IPS-NIHi7 (cell line): ENCODE results near the gene LZIC.
"Not testable (repeated sequence)": the region's sequence is repeated elsewhere in the genome, so short reads cannot be mapped to it uniquely, and the experiment has no call there.

Experiments
- DNase-seq: peaks from one replicate; pipeline ENCODE4 v3.0.0; 2012; ENCODE audit warnings: mixed read lengths; ENCODE audit errors: extremely low spot score

Gene LZIC

DNA sequence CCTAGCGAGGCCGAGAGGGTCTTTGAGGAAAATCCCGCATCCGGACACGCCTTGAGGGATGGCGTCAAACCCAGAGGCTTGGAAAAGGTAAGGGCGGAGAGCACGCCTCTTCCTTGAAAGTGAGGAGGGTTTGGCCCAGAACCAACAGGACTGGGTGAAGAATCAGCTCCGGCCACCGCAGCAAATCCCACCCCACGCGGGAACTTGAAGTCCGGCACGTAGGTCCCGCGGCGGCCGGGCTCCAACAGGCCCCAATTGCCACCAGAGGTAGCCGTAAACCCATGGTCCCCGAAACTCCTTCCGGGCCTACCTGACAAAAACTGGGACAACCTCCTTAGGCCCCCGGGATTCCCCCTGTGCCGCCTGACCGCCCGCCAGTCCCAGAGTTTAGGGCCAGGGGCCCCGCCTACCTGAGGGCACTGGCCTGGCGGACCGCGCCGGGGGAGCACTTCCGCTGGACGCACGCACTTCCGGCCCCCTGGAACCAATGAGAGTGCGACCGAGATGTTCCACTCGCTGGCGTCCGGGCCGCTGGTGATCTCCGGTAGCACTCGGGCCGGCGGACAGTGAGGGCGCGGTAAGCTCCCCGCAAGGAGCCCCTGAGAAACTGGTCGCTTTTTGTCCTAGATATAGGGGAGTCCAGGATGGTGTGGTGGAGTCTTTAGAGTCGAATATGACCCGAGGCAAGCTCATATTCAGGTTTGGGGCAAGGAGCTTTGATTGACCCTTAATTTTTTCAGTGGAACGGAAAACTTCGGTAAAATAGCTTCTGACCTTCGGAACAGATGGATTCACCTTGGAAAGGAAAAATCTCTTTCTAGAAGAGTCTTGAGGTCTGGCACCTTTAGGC, at the start of gene LZIC, which contains the start of gene NMNAT1:
Gene LZIC, minus strand, starts transcription at position 453 of the 850 bp plus-strand sequence. CDS start 6,772 bp downstream, outside the sequence.
Gene NMNAT1, plus strand, starts transcription at position 537 of the 850 bp plus-strand sequence. CDS start 28,599 bp downstream, outside the sequence.
- peak; percentile 98 for DNase-seq

DNA sequence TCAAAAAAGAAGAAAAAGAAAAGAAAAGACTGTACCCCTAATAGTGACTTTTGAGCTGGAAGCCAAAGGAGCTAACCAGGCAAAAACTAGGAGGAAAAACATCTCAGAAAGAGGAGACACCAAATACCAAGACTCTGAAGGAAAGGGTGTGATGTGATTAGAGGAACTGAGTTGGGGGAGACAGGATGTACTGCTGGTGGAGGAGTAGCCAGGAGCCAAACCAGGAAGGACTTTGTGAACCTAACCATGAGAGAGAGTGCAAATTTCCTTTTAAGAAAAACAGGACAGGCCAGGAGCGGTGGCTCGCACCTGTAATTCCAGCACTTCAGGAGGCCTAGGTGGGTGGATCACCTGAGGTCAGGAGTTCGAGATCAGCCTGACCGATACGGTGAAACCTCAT, 49.7 kb upstream of the LZIC start:
- no peak for DNase-seq

DNA sequence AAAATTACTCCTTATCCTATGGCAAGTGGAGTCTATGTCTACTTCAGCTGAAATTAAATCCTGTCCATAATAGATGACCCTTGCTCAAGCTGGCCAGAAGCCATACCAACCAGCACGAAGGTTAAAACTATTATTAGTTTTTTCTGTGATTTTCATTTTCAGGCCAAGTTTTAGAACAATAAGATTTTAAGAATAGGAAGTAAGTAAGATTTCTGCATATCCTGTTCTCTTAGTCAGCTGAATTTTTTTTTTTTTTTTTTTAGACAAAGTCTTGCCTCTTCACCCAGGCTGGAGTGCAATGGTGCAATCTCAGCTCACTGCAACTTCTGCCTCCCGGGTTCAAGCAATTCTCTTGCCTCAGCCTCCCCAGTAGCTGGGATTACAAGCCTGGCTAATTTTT, 47.8 kb upstream of the LZIC start:
- DNase-seq, result no peak

DNA sequence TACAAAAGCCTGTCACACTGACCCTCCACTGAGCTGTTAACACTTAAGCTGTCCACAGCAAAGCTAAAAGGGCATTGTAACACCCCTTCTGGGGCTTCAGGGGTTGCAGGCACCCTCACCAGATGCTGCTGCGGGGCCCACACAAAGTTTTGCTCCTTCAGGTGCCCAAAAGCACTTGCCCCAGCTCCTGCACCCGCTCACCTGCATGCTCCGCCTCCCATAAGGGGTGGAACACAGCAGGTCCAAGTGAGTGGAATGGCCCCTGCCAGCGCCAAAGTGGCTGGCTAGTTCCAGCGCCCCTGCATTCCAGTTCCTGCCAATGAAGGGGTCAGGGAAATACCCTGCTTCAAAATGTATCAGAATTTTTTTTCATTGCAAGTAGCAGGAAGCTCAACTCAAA, 46.6 kb upstream of the LZIC start:
- no peak for DNase-seq

DNA sequence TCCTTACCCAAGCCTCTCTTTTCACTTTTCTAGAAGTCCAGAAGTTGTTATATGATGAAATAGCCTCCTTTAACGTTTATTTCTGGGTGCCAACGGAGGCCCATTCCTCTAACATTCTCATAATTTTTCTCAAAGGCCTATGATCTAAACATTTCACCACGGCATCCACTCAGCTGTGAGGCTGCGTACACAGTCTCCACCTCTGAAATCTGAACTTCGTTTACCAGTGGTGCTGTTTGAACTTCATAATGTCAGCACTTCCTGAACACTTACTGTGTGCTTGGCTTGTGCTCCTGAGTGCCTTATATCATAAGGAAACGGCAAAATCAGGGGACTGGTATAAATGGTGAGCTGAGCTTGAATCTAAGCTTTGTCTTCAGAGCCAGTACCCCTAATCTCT, 41.8 kb upstream of the LZIC start:
- no peak for DNase-seq

DNA sequence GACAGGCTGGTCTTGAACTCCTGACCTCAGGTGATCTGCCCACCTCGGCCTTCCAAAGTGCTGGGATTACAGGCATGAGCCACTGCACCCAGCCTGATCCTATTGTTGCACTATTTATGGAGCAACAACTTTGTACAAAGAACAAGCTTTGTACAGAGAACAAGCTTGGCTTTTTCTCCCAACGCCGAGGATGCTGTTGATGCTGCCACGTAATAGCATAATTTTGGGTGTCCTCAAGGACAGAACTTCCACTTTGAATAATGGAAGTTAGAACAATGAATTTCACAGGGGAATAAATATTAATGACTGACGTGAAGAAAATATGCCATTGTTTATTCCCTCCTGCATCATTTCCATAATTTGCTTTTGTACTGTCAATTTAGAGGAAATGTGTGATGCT, 41.1 kb upstream of the LZIC start:
- DNase-seq, result no peak

DNA sequence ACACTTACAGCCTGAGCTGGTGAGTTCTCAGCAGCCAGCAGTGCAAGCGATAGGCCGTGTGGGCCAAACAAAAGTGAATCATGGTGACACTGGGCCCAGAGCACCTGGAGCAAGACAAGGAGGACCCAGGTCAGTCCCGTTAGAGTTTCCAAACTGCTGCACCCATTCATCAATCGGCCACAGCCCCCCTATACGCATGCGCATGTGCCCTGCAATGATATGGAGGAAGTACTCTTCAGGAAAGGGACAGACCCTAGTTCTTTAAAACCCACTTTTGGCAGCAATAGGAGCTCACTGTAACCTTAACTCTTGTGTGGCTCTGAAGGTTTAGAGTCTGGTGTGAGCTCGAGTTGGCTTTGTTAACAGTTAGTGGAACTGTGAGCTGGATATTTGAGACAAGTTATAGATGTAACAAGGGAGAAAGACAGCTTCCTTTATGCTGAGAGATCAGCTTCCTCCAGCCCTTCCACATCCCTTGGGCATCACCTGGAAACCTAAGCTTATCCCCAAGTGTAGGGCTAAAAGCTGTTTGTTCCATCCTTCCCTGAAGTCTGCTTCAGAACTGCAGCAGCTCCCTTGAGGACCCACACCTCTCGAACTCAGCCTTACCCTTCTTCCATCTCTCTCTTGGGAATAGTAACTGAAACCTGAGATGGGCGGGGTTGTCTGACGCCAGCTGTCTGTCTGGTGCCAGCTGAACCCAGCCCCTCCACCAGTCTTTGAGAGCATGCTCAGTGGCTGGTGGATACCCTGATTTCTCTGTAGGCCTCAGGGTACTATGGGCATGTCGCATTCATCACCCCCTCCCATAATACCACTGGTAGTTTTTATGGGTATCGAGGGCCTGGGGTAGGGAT, 17.7 kb upstream of the LZIC start:
- DNase-seq, result peak; percentile 52

DNA sequence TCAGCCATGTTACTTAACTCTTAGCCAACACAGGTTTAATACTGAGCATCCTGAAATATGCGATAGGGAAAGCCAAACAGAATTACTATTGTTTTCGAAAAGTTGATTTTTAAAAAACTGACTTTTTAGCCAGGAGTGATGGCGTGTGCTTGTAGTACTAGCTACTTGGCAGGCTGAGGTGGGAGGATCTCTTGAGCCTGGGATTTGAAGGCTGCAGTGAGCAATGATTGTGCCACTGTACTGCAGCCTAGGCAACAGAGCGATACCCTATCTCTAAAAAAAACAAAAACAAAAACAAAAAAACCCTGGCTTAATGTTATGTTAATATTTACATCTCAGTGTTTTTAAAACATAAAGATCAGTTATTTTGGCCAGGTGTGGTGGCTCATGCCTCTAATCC, 16.8 kb upstream of the LZIC start:
- no peak for DNase-seq

DNA sequence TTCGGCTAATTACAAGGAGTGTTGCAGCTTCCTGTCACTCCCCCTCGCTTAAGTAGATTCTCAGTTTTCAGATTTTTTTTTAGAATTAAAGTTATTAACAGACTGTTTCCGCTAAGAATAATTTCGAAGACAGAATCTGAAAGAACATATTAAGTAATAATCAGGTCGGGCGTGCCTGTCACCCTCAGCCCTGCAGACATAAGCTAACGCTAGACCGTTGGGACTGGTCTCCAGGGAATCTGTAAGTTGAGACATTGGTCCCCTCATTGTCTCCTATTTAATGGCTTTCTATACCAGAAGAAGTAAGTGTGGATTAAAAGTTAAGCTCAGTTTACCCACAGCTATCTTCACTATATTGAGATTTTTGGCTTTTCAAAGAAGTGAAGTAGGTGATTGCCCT, 14.5 kb upstream of the LZIC start:
- DNase-seq, result no peak

DNA sequence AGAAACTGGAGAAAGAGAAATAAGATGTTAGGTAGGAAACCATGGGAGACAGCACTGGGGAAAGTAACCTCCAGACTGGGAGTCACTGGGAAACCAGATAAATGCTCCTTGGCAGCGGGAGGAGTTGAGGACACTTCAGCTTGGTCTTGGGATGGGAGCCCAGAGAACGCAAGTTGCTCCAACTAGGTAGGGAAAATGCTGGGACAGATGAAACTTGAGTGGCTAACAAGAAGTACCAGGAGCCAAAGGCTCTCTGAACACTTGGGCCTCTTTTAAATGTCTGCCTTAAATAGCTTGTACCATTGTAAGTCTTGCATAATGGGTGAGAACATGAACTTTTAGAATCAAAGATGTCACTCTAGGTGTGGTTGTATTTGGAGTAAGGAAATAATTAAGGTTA, 3.1 kb upstream of the LZIC start:
- no peak for DNase-seq

DNA sequence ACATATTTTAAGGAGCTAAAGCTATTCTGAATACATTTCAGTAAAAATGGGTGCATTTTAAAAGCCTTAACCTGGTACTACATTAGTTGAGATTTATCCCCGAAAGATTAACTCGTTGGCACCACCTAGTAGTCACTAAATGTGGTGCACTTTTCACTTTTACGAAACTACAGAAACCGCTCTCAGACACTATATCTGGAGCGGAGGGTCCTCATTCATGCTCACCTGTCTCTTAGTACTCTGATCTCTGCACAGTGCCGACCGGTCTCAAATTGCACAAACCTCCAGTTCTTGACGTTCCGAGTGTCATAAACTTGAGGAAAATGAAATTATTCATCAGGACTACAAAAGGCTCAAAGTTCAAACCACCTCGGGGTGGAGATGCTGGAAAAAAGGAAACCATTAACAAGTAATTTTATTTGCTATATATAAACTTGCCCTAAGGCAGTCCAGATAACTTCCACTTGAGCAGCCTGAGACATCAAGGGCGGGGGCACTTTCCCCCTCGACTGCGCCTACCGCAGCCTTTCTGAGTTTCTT, 722 bp downstream of the LZIC start:
- DNase-seq, result peak; percentile 57

DNA sequence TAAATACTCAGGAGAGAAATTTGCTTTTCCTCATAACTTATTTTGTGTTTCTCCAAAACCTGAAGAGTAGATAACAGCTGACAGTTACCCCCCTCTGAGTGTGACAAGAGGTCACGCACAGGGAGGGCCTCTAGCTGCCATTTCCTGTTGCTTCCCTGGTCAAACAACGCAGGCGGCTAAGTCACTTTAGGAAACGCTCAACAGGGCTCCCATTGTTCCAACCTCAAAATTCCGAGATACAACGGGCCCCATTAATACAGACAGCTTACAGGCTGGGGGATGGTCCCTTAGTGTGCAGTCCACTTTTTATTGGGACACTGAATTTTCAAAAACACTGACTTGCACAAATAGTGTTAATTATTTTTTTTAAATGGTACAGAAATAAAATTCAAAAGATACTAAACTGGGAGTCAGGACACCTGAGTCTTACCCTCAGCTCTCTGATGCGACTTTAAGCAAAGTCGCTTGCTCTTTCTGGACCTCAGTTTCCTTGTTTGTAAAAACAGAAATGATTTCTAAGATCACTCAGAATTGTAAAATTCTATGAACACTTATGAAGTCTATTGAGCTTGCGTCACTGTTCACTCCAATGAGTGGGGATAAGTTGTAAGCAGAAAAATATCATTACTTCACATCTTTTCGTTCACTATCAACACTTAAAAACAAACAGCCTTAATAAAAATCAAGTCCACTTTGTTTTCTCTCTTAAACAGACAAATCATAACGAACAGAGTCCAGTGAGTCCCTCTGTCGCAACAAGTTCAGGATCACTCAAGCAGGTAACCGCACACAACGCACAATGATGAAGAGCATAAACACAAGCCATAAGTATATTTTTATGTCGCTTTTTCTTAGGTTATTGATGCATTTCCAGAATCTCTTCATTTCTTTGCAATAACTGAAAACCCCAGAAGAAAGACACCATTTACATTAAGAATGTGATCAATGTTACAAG, 13.5 kb downstream of the LZIC start:
- DNase-seq, result peak; percentile 71

DNA sequence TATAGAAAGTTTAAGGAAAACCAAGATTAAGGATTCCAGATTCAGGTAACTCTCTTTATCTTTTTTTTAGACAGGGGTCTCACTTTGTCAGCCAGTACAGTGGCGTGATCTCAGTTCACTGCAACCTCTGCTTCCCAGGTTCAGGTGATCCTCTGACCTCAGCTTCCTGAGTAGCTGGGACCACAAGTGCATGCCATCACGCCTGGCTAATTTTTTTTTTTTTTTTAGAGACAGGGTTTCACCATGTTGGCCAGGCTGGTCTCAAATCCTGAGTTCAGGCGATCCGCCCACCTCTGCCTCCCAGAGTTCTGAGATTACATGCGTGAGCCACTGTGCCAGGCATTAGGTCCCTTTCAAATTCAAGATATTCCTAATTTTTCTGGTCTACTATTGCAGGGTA, 15.9 kb downstream of the LZIC start:
- DNase-seq, result no peak

DNA sequence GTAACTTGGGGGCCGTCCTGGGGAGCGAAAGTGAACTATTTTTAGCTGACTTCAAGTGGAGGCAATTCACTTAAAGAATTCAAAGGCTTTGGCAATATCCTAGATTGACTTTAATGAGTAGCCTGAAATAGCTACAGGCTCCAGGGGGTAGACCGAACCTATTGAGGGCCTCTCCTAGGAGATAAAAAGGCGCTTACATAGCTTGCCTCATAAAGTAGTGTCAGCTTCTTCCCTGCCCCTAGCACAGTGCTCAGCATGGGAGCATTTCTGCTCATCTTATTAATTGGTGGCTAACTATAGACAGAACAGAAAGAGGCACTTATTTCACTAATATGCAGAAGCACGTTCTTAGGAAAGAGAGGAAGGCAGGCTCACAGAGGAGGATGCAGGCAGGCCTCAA, 20.8 kb downstream of the LZIC start:
- DNase-seq, result no peak

DNA sequence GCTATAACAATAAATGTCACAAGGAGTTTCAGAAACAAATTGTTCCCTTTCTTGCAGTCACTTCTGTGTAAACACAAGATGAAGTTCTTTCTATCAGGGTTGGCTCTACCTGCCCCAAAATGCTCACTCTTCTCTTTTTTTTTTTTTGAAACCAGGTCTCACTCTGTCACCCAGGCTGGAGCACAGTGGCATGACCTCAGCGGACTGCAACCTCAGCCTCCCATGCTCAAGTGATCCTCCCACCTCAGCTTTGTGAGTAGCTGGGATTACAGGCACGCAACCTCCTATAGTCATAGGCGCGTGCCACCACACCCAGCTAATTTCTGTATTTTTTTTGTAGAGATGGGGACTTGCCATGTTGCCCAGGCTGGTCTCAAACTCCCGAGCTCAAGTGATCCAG, 22.6 kb downstream of the LZIC start:
- no peak for DNase-seq

DNA sequence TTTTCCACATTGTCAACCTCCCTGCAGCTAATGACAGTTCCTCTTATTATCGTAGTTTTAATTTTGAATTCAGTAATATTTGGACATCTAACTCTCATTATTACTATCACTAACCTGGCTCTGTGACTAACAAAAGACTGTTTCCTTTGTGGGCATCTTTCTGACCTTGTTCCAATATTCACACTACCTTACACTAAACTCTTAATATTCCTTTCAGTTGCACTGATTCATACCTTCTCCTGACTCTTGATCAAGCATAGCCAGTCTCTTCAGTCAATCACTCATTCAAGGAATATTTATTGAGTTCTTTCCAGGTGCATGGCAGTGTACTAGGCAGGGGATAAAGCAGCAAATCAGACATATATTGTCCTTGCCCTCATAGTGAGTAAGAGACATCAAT, 25.3 kb downstream of the LZIC start:
- no peak for DNase-seq

DNA sequence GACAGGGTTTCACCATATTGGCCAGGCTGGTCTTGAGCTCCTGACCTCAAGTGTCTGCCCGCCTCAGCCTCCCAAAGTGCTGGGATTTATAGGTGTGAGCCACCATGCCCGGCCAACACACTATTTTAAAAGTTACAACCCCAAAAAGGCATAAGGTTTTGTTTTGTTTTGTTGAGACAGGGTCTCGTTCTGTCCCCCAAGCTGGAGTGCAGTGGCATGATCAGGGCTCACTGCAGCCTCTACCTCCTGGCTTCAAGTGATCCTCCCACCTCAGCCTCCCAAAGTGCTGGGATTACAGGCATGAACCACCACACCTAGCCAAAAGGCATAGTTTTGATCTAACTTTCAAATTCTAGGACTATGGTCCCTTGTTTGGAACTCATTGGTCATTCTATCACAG, 25.7 kb downstream of the LZIC start:
- not testable (repeated sequence) for DNase-seq

DNA sequence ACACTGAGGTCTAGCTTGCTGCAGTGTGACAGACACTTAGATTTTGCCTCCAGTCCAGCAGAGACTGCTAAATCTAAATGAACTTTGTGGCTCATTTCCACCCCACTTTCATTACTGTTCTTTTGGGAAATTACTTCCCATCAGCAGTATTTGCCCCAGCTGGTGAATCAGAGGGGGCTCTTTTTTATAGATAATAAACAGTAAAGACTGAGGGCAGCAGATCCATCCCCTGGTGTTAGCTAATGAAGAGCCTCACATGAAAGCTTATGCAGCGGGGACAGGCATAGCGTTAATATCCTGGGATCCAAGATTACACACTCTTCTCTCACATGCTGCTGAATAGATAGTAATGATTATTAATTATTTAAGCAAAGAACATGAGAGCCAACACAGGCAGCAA, 26.7 kb downstream of the LZIC start:
- DNase-seq, result no peak

DNA sequence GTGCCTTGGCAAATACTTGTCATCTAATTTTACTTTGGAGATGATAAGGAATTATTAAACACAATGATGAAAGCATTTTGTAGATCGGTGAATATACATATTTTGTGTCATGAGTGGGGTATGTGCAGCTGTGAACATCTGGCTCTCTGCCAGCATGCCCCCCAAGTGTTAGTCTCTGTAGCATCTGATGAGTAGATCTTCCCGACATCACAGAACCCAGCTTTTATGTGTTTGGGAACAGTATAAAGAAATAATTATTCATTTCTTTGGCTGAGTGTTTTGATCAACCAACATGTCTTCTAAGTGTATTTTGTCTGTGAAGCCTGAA, 28.6 kb downstream of the LZIC start:
- no peak for DNase-seq

DNA sequence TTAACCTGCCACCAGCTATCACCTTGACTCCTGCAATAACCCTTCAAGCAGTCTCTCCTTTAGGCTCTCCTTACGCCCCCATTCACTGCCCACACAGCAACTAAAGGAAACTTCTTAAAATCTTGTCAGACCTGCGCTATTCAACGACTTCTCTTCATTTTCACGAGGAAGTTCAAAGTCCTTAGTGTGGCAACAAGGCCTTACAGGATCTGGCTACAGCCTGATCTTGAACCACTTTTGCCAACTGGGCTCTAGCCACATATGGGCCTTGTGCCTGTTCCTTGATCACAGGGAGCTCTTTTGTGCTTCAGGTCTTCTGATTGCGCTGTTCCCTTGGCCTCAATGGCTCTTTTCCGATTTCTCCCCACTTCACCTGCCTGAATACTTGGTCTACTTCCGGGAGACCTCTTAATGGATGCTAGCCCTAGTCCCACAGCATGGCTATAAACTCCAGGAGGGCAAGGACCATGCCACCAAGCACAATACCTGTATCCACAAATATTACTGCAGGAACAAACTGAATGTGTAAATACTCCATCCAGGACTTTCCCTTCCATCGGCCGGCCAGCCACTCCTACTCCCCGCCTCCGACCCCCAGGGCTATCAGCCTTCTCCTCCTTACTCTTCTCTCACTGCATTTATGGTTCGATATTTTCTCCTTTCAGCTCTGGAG, 30.8 kb downstream of the LZIC start:
- DNase-seq, result no peak
